Endodermal cell (in vitro differentiated cells): Measurements from ENCODE around the gene KASH5. TPM values are rescaled to one million over a fixed set of nuclear protein-coding genes. Genes with fewer than 3 reads are reported as not detected.
A peak's percentile ranks its signal among the peaks of the same experiment; 100 is the strongest.

ENCODE experiments used
- DNase-seq: peaks from one replicate; pipeline ENCODE4 v3.0.0-alpha.2; 2017
- H3K27ac ChIP-seq: 2 replicates; pipeline ENCODE4 v1.5.1; 2013; ENCODE audit warnings: mild to moderate bottlenecking, low read depth, low read length, moderate library complexity
- H3K27me3 ChIP-seq: 2 replicates; pipeline ENCODE4 v1.6.1; 2013; ENCODE audit warnings: mild to moderate bottlenecking, low read length, moderate library complexity; ENCODE audit not compliant: insufficient read depth, control insufficient read depth, poor library complexity, severe bottlenecking
- H3K36me3 ChIP-seq: 2 replicates; pipeline ENCODE4 v1.7.0; 2013; ENCODE audit warnings: mild to moderate bottlenecking, low read length, moderate library complexity; ENCODE audit not compliant: control insufficient read depth, insufficient read depth
- H3K4me1 ChIP-seq: one replicate; pipeline ENCODE4 v1.7.0; 2013; ENCODE audit warnings: low read length; ENCODE audit not compliant: control insufficient read depth, insufficient read depth
- H3K4me3 ChIP-seq: 2 replicates; pipeline ENCODE4 v1.5.1; 2013; ENCODE audit warnings: mild to moderate bottlenecking, low read length, moderate library complexity
- H3K9ac ChIP-seq: 2 replicates; pipeline ENCODE4 v1.6.1; 2013; ENCODE audit warnings: mild to moderate bottlenecking, low read length, moderate library complexity; ENCODE audit not compliant: poor library complexity, severe bottlenecking; ENCODE audit errors: extremely low read depth
- H3K9me3 ChIP-seq: 2 replicates; pipeline ENCODE4 v1.6.1; 2013; ENCODE audit warnings: mild to moderate bottlenecking, low read length, moderate library complexity; ENCODE audit not compliant: control insufficient read depth
- H3K27ac Mint-ChIP-seq: 2 replicates; pipeline ENCODE4 v1.8.0; 2020; ENCODE audit warnings: mixed read lengths
- H3K27me3 Mint-ChIP-seq: 2 replicates; pipeline ENCODE4 v1.8.0; 2021; ENCODE audit warnings: mild to moderate bottlenecking, mixed read lengths; ENCODE audit not compliant: insufficient read depth
- H3K36me3 Mint-ChIP-seq: 2 replicates; pipeline ENCODE4 v1.8.0; 2020; ENCODE audit warnings: low read depth, mixed read lengths
- H3K4me1 Mint-ChIP-seq: 2 replicates; pipeline ENCODE4 v1.8.0; 2020; ENCODE audit warnings: mixed read lengths
- H3K4me3 Mint-ChIP-seq: 2 replicates; pipeline ENCODE4 v1.8.0; 2020; ENCODE audit warnings: mild to moderate bottlenecking, moderate library complexity, mixed read lengths
- H3K9me3 Mint-ChIP-seq: 2 replicates; pipeline ENCODE4 v1.8.0; 2020; ENCODE audit warnings: mild to moderate bottlenecking, mixed read lengths
- CTCF ChIP-seq: fragments of 200-600 bp; sonication (generic); conservative IDR thresholded peaks from 2 replicates; pipeline ENCODE4 v1.5.0; 2021; ENCODE audit warnings: antibody characterized with exemption, mild to moderate bottlenecking
- WGBS, 2 experiments: methylation state at CpG; one replicate each; pipeline versions ENCODE4 v1.1.5 to v1.1.7; 2013; ENCODE audit warnings: missing lambda C conversion rate in 2 of 2, mixed read lengths in 1 of 2; ENCODE audit not compliant: insufficient coverage in 1 of 2, insufficient read length in 1 of 2; 5-methylcytosine and 5-hydroxymethylcytosine counted together
- total RNA-seq, 2 donors: library from RNA; stranded (reverse); fragmentation: NEBNext Ultra II Directional in 1 of 2; extraction: Animal tissue kit (Norgen Biotek cat#: 25700) in 1 of 2; gene quantifications; 2 replicates in 1 of 2; 3 replicates in 1 of 2; pipeline ENCODE4 v1.2.1, GENCODE V29; 2021

KASH5 gene
- total RNA-seq, 2 donors from 2014 or later: 0.13 TPM; not detected in 1

- WGBS, 2 experiments: 94 to 95% methylated on average over 3 to 5 of the region's 6 CpGs
Observed at GRCh38 chr19:49398931-49399330, 10.9 kb downstream of the KASH5 start.

GRCh38 chr19:49400029-49400428 is 12.0 kb downstream of the KASH5 start:
- Histone ChIP-seq H3K27me3 (no peaks in the 10 kb centered on the region), H3K9me3 (no peaks in the 10 kb centered on the region), H3K27ac (no peak overlapping the region), H3K9ac (no peak overlapping the region), H3K4me1 (peaks cover 13% of the 10 kb centered on the region), H3K36me3 (no peaks in the 10 kb centered on the region), H3K4me3 (no peak overlapping the region)
- Mint-ChIP-seq H3K36me3 (no peaks in the 10 kb centered on the region), H3K4me1 (peaks cover 26% of the 10 kb centered on the region), H3K4me3 (no peak overlapping the region), H3K27ac (no peak overlapping the region), H3K27me3 (no peaks in the 10 kb centered on the region), H3K9me3 (no peaks in the 10 kb centered on the region)
- whole genome bisulfite sequencing, 2 experiments: 87 to 91% methylated on average over 4 to 6 of the region's 6 CpGs
- DNase-seq: no peak
- TF ChIP-seq CTCF: no peak

More at GRCh38 chr19:49398931-49399330, 10.9 kb downstream of the KASH5 start:
- H3K9ac ChIP-seq: no peak overlapping the region
- no peak for TF ChIP-seq CTCF
- no peak overlapping the region for H3K27ac ChIP-seq
- H3K36me3 ChIP-seq: no peaks in the 10 kb centered on the region
- no peaks in the 10 kb centered on the region for H3K36me3 Mint-ChIP-seq
- H3K4me3 Mint-ChIP-seq: no peak overlapping the region
- no peaks in the 10 kb centered on the region for H3K9me3 Mint-ChIP-seq
- DNase-seq: peak; percentile 44
- no peaks in the 10 kb centered on the region for H3K27me3 ChIP-seq
- H3K27me3 Mint-ChIP-seq: no peaks in the 10 kb centered on the region
- peaks cover 7% of the 10 kb centered on the region for H3K4me1 ChIP-seq
- no peak overlapping the region for H3K4me3 ChIP-seq
- H3K4me1 Mint-ChIP-seq: peaks cover 20% of the 10 kb centered on the region
- no peak overlapping the region for H3K27ac Mint-ChIP-seq
- no peaks in the 10 kb centered on the region for H3K9me3 ChIP-seq

GRCh38 chr19:49403404-49404187 is 15.5 kb downstream of the KASH5 start:
- H3K4me3 ChIP-seq: peak overlapping the region; percentile 70
- H3K4me1 ChIP-seq: peaks cover 13% of the 10 kb centered on the region
- Mint-ChIP-seq H3K4me3 (peak overlapping the region; percentile 23), H3K27ac (peak overlapping the region; percentile 92), H3K36me3 (no peaks in the 10 kb centered on the region), H3K4me1 (peaks cover 18% of the 10 kb centered on the region), H3K27me3 (peaks cover 7% of the 10 kb centered on the region), H3K9me3 (no peaks in the 10 kb centered on the region)
- no peak for TF ChIP-seq CTCF
- WGBS, 2 experiments: 17 to 33% methylated on average over 1 to 7 of the region's 7 CpGs
- H3K27me3 ChIP-seq: no peaks in the 10 kb centered on the region
- no peaks in the 10 kb centered on the region for H3K9me3 ChIP-seq
- peak overlapping the region; percentile 16 for H3K27ac ChIP-seq
- peak; percentile 94 for DNase-seq
- no peaks in the 10 kb centered on the region for H3K36me3 ChIP-seq
- peak overlapping the region; percentile 13 for H3K9ac ChIP-seq
